DMS153 treated with DMSO at 0.1 percent for 48 hours (cell line): ENCODE data around the gene BRD8.
A peak's percentile ranks its signal among the peaks of the same experiment; 100 is the strongest.
"Not testable (repeated sequence)": the region's sequence is repeated elsewhere in the genome, so short reads cannot be mapped to it uniquely, and the experiment has no call there.

ENCODE experiments used
- DNase-seq: peaks from one replicate; lab custom pipeline; 2025; ENCODE audit not compliant: unreplicated experiment; lab: John Stamatoyannopoulos, UW

Gene BRD8

DNA sequence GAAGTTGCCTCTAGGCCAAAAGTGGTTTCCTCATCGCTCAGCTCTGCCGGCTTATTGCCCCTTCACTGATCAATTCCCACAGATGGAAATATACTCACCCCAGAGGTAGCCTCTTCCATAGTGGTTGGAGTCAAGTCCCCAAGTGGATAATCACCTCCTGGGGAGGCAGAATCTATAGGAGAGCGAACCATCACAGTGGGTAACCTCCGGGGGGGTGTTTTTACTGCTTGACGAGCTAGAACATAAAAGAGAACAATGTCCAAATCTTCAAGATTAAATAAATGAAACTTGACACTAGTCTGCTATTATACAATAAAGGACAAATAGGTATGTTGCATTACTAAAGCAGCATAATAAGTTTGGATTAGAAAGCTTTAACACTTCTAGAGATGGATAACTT is 9.3 kb downstream of the BRD8 start:
- DNase-seq = no peak

GRCh38 chr5:138163721-138164120 is 14.7 kb downstream of the BRD8 start:
- DNase-seq = no peak

- no peak for DNase-seq
Measured at GRCh38 chr5:138160706-138161105, 17.7 kb downstream of the BRD8 start.

- no peak for DNase-seq
Measured at GRCh38 chr5:138159666-138160065, 18.8 kb downstream of the BRD8 start.

GRCh38 chr5:138157626-138158025 is 20.8 kb downstream of the BRD8 start:
- DNase-seq = no peak

- not testable (repeated sequence) for DNase-seq
Measured at GRCh38 chr5:138155977-138156376, 22.5 kb downstream of the BRD8 start.

GRCh38 chr5:138149530-138149929 is 28.9 kb downstream of the BRD8 start:
- no peak for DNase-seq

- no peak for DNase-seq
Measured at GRCh38 chr5:138148811-138149210, 29.6 kb downstream of the BRD8 start.

DNA sequence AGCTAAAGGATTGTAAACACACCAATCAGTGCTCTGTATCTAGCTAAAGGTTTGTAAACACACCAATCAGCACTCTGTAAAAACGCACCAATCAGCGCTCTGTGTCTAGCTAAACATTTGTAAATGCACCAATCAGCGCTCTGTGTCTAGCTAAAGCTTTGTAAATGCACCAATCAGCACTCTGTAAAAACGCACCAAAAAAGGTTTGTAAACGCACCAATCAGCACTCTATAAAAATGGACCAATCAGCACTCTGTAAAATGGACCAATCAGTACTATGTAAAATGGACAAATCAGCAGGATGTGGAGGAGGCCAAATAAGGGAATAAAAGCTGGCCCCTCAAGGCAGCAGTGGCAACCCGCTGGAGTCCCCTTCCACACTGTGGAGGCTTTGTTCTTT is 34.9 kb downstream of the BRD8 start:
- DNase-seq = not testable (repeated sequence)

DNA sequence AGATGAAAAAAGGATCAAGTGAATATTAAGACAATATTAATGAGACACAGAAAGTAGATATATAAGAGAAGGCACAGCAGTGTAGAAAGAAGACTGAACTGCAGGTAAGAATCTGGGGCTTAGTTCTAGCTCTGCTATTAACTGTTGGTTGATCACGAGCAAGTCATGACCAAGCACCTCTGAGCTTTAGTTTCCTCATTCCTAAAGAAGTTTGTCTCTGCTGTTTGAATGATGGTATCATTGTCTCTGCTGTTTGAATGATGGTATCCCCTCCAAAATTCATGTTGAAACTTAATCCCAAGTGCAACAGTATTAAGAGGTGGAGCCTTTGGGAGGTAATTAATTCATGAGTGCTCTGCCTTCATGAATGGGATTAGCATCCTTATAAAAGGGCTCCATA is 36.7 kb downstream of the BRD8 start:
- no peak for DNase-seq

DNA sequence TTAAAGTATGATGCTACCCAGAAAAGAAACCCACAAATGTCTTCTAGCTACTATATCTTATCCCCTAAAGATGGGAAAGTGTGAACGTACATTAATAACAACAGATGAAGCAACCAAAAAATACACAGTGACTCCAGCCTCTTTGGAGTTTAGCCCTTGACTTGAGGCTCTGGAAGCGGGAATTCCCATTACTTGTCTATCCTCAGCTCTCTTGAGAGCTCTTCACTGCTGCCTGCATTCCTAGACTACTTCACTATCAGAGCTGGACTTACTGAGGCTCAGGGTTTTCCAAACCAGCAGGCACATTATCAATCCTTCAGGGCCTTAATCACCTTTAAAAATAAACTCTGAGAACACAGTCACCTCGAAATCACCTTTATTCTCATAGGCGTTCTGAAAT is 38.2 kb downstream of the BRD8 start:
- DNase-seq = no peak

GRCh38 chr5:138139781-138140090 is 38.7 kb downstream of the BRD8 start:
- DNase-seq = no peak

- peak; percentile 0 for DNase-seq
Measured at GRCh38 chr5:138138949-138139780, 39.3 kb downstream of the BRD8 start, which contains the start of gene NME5. Gene NME5, minus strand, starts transcription at chr5:138139428. Its CDS starts 648 bp downstream, at chr5:138138780.

- no peak for DNase-seq
Measured at GRCh38 chr5:138132543-138132942, 45.9 kb downstream of the BRD8 start.

- DNase-seq = no peak
Measured at GRCh38 chr5:138129347-138129746, 49.1 kb downstream of the BRD8 start.

DNA sequence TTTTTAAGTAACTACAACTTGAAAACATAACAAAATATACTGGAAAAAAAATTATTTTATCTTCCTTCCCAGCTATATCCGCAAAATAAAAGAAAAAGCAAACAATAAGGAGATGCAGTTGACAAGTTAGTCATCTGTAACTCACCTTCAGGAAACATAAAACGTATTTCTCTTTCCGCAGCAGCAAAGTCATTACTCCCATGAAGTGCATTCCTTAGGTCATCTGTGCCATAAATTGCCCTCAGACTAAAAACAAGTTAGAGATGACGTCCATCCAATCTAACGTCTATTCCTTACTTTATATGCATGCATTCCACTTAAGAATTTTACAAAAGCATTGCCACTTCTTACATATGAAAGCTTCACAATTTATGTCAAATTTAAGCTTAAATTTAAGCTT is 50.1 kb downstream of the BRD8 start:
- no peak for DNase-seq

- DNase-seq = no peak
Measured at GRCh38 chr5:138115254-138115653, 63.2 kb downstream of the BRD8 start.

- no peak for DNase-seq
Measured at GRCh38 chr5:138111937-138112336, 66.5 kb downstream of the BRD8 start.

GRCh38 chr5:138111181-138111580 is 67.2 kb downstream of the BRD8 start:
- no peak for DNase-seq

DNA sequence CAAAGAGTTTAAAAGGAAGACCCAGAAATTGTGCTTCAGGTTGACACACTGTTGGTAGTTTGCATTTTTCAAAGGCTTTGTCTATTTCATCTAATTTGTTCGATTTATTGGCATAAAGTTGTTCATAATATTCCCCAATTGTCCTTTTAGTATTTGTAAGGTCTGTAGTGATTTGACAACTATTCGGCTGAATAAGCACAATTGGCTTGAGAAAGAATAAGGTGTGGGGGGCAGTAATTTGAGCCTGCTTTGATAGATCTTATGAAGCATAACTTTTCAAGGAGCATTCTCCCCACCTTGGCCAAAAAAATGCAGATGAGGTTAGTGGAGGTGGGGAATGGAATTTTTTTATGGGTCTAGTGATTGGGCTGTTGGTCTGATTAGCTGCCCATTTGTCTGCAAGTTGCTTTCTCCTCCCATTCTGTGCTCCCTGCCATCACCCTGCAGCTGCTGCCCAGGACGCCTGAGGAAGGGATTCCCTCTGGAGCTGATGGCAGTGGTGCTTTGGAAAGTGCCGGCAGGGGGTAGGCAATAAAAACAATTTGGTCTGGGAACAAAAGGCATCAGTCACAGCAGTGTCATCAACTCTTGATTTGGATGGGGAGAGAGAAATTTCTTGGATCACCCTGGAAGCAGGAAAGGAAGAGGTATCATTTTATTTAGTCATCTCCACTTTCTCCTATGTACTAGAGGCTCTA is 68.0 kb downstream of the BRD8 start:
- no peak for DNase-seq

DNA sequence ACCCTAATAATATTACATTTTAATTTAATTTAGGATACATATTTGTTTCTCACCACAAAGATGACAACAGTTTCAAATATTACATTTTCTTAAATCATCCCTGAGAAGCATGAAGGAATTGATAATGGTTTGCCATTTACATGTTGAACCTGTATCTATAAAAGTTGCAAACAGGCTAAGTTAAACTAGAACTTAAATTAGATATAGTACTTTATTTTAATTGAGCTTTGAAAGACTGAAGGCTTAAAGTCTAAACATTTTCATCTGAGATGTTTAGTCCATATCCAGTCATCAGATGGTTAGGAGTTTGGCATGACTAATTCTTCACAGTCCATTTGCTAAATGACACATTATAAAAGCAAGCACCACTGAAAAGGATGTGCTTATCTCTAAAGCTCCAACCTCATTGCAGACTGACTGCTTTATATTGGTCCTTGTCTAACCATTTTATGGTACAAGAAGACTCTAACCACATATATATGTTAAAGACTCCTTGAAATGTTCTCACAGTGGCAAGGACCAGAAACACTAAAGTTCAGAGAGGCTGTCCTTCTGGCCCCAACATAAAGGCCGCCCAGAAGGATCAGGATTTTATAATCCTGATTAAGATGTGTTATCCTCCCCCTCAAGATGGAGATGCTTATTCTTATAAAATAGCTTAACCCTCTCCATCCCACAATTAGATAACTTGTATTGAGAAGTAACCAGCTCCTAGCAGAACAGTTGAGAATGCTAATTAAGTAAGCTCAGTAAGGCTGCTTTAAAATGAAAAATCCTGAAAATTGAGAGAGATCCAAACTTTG is 68.8 kb downstream of the BRD8 start:
- DNase-seq = no peak

DNA sequence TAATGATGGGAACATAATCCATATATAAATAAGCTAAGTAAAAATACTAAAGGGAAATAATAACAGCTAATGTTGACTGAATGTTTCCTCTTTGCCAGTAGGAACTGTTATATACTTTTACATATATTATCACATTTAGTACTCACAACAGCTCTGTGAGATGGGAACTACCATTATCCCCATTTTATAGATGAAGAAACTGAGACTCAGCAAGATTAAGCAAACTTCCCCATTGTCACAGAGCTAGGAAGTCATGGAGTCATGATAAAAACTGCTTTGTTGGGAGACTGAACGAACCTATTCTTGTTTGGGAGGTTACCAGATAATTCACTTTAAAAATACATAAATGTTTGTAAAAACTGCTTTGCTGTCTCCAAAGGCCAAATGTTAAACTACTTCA is 71.2 kb downstream of the BRD8 start:
- DNase-seq = no peak
